Gastrocnemius medialis (tissue), 4 donors: ENCODE data around the gene BMP8A. TPM values are rescaled to one million over a fixed set of nuclear protein-coding genes. Genes with fewer than 3 reads are reported as not detected.
A peak's percentile ranks its signal among the peaks of the same experiment; 100 is the strongest.

Source experiments
- ATAC-seq, 2 donors: fragments of 150-250 bp; one replicate each; pipeline ENCODE4 v1.9.1; 2016
- DNase-seq, 2 donors: peaks; one replicate each; pipeline ENCODE4 v3.0.0-alpha.2; 2019
- H3K27ac ChIP-seq, 4 donors: fragments of 200-600 bp; sonication (generic); 1 replicate in 1 of 4; 2 replicates in 3 of 4; pipeline ENCODE4 v1.5.1; 2016 to 2018; ENCODE audit warnings: mild to moderate bottlenecking in 2 of 4, moderate library complexity in 1 of 4
- H3K27me3 ChIP-seq, 3 donors: fragments of 200-600 bp; sonication (generic) in 2 of 3; 1 replicate in 1 of 3; 2 replicates in 2 of 3; pipeline versions ENCODE4 v1.5.1 to v1.6.0; 2016 to 2019; ENCODE audit warnings: mild to moderate bottlenecking in 1 of 3, moderate library complexity in 1 of 3
- H3K36me3 ChIP-seq, 2 donors: fragments of 200-600 bp; sonication (generic) in 1 of 2; one replicate each; pipeline ENCODE4 v1.5.1; 2017 to 2018
- H3K4me1 ChIP-seq, 2 donors: fragments of 200-600 bp; sonication (generic) in 1 of 2; one replicate each; pipeline ENCODE4 v1.5.1; 2016 to 2017; ENCODE audit warnings: mild to moderate bottlenecking in 2 of 2
- H3K4me3 ChIP-seq, 4 donors: fragments of 200-600 bp; sonication (generic) in 3 of 4; 1 replicate in 1 of 4; 2 replicates in 3 of 4; pipeline ENCODE4 v1.5.1; 2016 to 2019; ENCODE audit warnings: mild to moderate bottlenecking in 2 of 4
- H3K9me3 ChIP-seq, 3 donors: fragments of 200-600 bp; sonication (generic) in 2 of 3; 1 replicate in 1 of 3; 2 replicates in 2 of 3; pipeline ENCODE4 v1.5.1; 2016 to 2019
- POLR2A ChIP-seq, 2 donors: fragments of 450-650 bp; IDR thresholded peaks; one replicate each; pipeline ENCODE4 v1.6.1; 2017; ENCODE audit warnings: antibody characterized with exemption in 2 of 2, mild to moderate bottlenecking in 2 of 2, moderate library complexity in 2 of 2
- in situ Hi-C, 4 donors: fragments of 200-750 bp; cut with MboI; loops; one replicate each; pipeline versions ENCODE4 v1.15.0 to v1.8.0; 2017; ENCODE audit warnings: low sequenced_read_pairs in 4 of 4
- intact Hi-C: fragments of 100-400 bp; cut with DNase I; formaldehyde crosslinking; loops from one replicate; pipeline ENCODE4 v1.15.1; 2023; ENCODE audit warnings: low total_unique reads
- total RNA-seq, 4 donors: library from RNA; depleted of rRNA; stranded (reverse); fragments of >200 nt; gene quantifications; one replicate each; pipeline versions ENCODE4 v1.1.0 to v1.2.3, GENCODE V29; 2016
- TF ChIP-seq, protein P1 (sequence below), 5 experiments: fragments of 450-650 bp in 3 of 5; fragments of 200-600 bp in 2 of 5; sonication (generic) in 2 of 5; IDR thresholded peaks in 4 of 5; conservative IDR thresholded peaks in 1 of 5; 1 replicate in 4 of 5; 2 replicates in 1 of 5; pipeline ENCODE4 v1.5.1; 2016 to 2019; ENCODE audit warnings: antibody characterized with exemption in 5 of 5, mild to moderate bottlenecking in 3 of 5, moderate library complexity in 3 of 5

Gene BMP8A
- total RNA-seq, 4 donors from 2014 or later, result 0.31 to 1.3 TPM; not detected in 2

DNA sequence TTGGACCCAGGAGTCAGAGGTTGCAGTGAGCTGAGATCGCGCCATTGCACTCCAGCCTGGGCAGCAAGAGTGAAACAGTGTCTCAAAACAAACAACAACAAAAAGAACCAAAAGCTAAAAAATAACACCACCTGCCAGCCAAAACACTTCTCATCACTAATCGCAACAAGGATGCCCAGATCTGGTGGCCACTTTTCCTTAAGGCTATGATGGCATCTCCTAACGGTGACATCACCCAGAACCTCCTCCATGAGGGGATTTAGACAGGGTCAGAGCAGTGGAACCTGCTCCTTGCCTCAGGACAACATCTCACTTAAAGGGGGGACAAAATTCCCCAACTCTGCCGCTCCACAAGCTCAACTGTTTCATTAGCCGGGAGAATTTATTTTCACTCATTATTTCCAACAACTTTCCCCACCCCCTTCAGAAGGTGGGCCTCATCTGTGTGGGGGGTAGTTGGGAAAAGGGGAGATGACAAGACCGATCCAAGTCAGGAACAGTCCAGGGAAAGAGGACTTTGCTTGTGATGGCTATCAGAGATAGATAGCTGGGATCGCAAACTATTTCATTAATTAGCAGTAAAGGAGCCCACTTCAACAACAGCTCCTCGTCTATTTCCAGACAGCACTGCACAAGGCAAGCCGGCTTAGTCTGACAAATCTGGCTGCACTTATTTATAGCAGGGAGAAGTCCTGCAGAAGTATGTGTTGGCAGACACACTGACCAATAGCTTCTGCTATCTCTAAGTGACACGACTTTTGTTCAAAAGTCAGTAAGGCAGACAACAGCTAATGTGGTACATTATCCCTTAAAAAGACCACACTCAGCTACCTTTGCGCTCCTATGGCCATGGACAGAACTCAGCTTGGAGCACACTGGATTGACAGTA, 82.5 kb downstream of the BMP8A start:
- no peaks in the 10 kb centered on the region for H3K27me3 ChIP-seq
- intact Hi-C loops (loop anchor here (2.0 kb wide), 2 partner anchors 33 to 165 kb away; no protein-coding TSS in a partner anchor), in situ Hi-C loops (no loop called here)
- DNase-seq (peak; percentile 41 to 64), ATAC-seq (peak; percentile 62 to 67)
- H3K9me3 ChIP-seq, result no peaks in the 10 kb centered on the region
- H3K4me1 ChIP-seq, result peaks cover 33% of the 10 kb centered on the region in 2 donors
- peaks cover 0 to 35% of the 10 kb centered on the region in 2 donors for H3K36me3 ChIP-seq
- TF ChIP-seq, protein P1, sequence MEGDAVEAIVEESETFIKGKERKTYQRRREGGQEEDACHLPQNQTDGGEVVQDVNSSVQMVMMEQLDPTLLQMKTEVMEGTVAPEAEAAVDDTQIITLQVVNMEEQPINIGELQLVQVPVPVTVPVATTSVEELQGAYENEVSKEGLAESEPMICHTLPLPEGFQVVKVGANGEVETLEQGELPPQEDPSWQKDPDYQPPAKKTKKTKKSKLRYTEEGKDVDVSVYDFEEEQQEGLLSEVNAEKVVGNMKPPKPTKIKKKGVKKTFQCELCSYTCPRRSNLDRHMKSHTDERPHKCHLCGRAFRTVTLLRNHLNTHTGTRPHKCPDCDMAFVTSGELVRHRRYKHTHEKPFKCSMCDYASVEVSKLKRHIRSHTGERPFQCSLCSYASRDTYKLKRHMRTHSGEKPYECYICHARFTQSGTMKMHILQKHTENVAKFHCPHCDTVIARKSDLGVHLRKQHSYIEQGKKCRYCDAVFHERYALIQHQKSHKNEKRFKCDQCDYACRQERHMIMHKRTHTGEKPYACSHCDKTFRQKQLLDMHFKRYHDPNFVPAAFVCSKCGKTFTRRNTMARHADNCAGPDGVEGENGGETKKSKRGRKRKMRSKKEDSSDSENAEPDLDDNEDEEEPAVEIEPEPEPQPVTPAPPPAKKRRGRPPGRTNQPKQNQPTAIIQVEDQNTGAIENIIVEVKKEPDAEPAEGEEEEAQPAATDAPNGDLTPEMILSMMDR (IDR thresholded peaks at IDR 0.05 in 4 of 5, conservative IDR thresholded peaks at IDR 0.05 in 1 of 5), result no peak
- TF ChIP-seq POLR2A (IDR thresholded peaks at IDR 0.05), result peak in 1 of 2 donors; percentile 44
- H3K27ac ChIP-seq, result peak overlapping the region; percentile 93 to 99 (median 96)
- peak overlapping the region; percentile 70 to 96 (median 78) for H3K4me3 ChIP-seq

DNA sequence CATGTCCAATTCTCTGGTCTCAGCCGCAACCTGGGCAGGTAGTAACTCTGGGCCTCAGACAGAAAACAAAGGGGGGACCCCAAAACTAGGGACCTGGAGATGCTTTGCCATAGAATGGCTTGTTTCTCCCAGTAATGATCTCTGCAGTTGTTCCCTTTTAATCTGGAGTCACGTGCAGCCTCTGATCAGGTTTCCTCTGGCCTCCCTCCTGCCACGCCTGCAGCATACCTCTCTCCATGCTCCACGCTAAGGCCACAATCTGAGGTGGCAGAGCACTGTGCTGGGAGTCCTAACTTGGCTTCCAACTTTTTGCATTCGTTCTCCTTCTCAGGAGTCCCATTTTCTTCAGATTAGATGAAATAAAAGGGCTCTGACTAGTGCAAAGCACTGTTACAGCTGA, 83.2 kb downstream of the BMP8A start:
- DNase-seq (peak; percentile 76 to 78), ATAC-seq (peak; percentile 67 to 72)
- H3K27me3 ChIP-seq, result no peaks in the 10 kb centered on the region
- H3K4me1 ChIP-seq, result peaks cover 33% of the 10 kb centered on the region in 2 donors
- peaks cover 0 to 28% of the 10 kb centered on the region in 2 donors for H3K36me3 ChIP-seq
- intact Hi-C loops (loop anchor here (2.0 kb wide), 2 partner anchors 34 to 166 kb away; no protein-coding TSS in a partner anchor), in situ Hi-C loops (no loop called here)
- peak overlapping the region; percentile 93 to 99 (median 96) for H3K27ac ChIP-seq
- TF ChIP-seq POLR2A (IDR thresholded peaks at IDR 0.05), result peak; percentile 38 to 70
- TF ChIP-seq, protein P1 (IDR thresholded peaks at IDR 0.05 in 4 of 5, conservative IDR thresholded peaks at IDR 0.05 in 1 of 5), result no peak
- peak overlapping the region; percentile 70 to 96 (median 78) for H3K4me3 ChIP-seq
- H3K9me3 ChIP-seq, result no peaks in the 10 kb centered on the region

Other genes starting within 250 kb of the BMP8A start
- gene PABPC4, start 85.2 kb downstream of the BMP8A start, total RNA-seq, result 100 to 1,000 TPM; 259 to 468 (median 371) TPM
- 1 to 10 TPM in 3 of 4 donors, under 1 TPM in 1; 0.78 to 3.3 (median 2.4) TPM for gene HEYL, start 148.0 kb downstream of the BMP8A start, total RNA-seq
- gene NT5C1A, start 180.5 kb downstream of the BMP8A start, total RNA-seq, result 10 to 100 TPM; 10.8 to 85.5 (median 59.9) TPM
- gene HPCAL4, start 199.8 kb downstream of the BMP8A start, total RNA-seq, result 1 to 10 TPM in 3 of 4 donors, under 1 TPM in 1; 0.92 to 9.0 (median 3.2) TPM
- gene PPIE, start 247.2 kb downstream of the BMP8A start, total RNA-seq, result 10 to 100 TPM; 22.9 to 30.1 (median 27.2) TPM